NCI-H446 (cell line): Measurements from ENCODE around the gene SNRNP70.

Experiments used
- DNase-seq, 2 experiments: peaks; one replicate each; lab custom pipeline; 2025; lab: John Stamatoyannopoulos, UW

SNRNP70 gene

DNA sequence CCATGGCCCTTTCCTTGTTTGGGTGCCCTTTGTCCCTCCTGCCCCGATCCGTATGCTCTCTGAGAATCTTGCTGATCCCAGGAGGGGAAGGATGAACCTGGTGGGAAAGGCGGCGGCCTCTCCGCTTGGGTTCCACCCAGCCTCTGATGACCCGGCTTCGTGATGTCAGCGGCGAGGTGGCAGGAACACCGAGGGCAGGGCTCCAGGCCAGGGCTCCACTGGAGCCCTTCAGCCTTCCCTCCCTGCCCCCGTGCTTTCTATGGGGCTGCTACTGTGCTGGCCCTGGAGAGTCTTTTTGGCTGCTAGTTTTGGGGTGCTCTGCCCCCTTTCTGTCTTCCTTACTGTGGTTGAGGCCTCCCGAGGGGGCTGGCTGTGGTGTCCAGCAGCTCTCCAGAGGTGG lies 17.1 kb downstream of the SNRNP70 start:
- no peak for DNase-seq

- no peak for DNase-seq
Observed at GRCh38 chr19:49103331-49104085, 18.3 kb downstream of the SNRNP70 start.

DNA sequence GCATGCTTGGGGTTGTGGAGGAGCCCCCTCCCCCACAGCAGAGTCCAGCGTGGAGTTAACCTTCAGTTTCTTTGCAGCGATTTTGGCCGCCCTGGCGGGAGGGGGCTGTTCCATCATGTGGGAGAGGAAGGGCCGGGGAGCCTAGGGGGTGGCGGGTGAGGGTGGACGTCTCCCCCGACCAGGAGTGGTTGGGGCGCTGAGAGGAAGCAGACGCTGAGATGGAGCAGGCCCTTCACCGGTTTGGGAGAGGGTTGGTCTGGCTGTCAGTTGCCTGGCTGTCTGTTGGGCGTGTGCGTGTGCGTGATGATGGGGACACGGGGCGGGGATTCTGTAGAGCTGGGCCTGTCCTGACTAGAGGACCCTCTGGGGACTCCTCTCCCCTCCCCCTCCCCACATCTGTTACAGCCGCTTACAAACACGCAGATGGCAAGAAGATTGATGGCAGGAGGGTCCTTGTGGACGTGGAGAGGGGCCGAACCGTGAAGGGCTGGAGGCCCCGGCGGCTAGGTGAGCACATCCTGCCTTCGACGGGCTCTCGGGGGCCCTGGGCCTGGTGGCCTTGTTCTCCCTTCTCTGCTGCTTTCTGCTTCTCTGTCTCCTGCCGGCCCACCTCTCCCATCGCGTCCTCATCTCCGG lies 19.1 kb downstream of the SNRNP70 start:
- no peak for DNase-seq

GRCh38 chr19:49106648-49107135 lies 21.4 kb downstream of the SNRNP70 start:
- DNase-seq: no peak

DNA sequence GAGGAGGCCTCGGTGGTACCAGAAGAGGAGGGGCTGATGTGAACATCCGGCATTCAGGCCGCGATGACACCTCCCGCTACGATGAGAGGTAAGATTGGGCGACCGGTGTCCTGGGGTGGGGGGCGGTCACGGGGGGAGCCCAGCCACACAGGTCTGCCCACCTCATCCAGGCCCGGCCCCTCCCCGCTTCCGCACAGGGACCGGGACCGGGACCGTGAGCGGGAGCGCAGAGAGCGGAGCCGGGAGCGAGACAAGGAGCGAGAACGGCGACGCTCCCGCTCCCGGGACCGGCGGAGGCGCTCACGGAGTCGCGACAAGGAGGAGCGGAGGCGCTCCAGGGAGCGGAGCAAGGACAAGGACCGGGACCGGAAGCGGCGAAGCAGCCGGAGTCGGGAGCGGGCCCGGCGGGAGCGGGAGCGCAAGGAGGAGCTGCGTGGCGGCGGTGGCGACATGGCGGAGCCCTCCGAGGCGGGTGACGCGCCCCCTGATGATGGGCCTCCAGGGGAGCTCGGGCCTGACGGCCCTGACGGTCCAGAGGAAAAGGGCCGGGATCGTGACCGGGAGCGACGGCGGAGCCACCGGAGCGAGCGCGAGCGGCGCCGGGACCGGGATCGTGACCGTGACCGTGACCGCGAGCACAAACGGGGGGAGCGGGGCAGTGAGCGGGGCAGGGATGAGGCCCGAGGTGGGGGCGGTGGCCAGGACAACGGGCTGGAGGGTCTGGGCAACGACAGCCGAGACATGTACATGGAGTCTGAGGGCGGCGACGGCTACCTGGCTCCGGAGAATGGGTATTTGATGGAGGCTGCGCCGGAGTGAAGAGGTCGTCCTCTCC lies 22.6 kb downstream of the SNRNP70 start:
- no peak for DNase-seq

DNA sequence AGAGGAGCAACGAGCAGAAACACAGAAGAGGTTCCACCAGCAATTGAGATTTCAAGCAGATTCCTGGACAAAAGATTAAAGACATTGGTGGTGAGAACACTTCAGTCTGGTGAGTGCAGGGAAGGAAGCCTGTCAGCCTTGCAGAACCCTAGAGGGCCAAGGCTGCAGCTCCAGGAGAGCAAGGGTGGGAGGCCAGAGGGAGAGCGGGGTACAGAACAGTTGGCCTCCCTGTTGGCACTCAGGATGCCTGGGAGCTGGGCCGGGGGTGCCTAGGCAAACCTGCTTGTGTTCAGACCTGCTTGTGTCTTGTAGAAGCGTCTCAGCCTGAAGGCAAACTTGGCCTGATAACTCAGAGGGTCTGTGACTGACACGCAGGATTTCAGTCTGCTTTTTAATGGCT lies 23.8 kb downstream of the SNRNP70 start:
- no peak for DNase-seq

- DNase-seq: no peak
Observed at GRCh38 chr19:49109569-49110233, 24.4 kb downstream of the SNRNP70 start.

DNA sequence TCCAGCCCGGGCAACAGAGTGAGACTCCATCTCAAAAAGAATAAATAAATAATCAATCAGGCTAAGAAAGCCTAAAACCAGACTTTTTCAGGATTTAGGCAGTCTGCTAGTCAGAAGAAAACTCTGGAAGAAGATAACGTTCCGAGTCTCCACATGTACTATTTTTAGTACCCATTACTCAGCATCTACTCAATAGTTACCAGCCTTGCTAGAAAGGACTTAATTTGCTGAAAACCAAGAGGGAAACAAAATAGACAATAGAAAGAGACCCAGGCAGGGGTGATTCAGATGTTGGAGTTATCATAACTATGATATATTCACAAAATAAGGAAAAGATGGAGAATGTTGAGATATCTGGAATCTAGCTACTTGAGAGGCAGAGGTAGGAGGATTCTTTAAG lies 25.3 kb downstream of the SNRNP70 start:
- no peak for DNase-seq

GRCh38 chr19:49111218-49111998 lies 26.2 kb downstream of the SNRNP70 start:
- DNase-seq: no peak

DNA sequence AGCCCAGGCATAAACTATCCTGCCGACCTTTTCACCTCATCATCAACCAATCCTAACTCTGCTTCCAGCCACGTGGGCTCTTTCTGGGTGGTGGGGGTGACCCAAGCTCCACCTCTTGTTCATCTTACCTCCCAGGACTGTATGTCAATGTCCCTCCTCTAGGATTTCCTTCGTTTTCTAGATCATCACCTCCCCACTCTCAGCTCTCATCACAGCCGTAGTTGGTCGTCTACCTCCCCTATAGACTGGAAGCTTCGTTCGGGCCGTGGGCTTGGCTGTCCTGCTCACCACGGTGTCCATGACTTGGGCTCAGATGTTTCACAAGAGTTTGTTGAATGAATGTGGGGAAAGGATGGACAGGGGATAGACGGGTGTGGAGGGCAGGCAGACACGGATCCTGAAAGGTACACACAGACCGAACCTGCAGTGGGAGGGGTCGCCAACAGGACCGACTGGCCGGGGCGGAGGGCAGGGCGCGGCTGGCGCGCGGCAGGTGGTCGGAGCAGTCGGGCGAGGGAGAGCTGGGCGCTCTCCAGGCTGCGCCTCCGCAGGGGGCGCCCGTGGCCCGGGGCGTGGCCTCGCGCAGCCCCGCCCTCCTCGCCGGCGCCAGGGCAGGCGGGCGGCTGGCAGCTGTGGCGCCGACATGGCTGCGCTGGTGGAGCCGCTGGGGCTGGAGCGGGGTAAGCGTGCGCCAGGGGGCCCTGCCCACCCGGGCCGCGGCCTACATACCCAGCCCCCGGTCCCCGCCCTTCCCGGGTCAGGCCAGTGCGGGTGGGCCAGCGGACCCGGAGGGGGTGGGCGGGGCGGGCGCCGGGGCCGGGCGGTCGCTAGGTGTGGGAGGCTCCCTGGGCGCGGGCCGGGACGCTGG lies 28.7 kb downstream of the SNRNP70 start, which contains the start of gene LIN7B:
TSS of gene LIN7B (plus strand) at position 609 of the 868 bp plus-strand sequence. CDS start at position 644, 35 bp downstream.
- peak in 1 of 2 experiments; percentile 84 for DNase-seq

DNA sequence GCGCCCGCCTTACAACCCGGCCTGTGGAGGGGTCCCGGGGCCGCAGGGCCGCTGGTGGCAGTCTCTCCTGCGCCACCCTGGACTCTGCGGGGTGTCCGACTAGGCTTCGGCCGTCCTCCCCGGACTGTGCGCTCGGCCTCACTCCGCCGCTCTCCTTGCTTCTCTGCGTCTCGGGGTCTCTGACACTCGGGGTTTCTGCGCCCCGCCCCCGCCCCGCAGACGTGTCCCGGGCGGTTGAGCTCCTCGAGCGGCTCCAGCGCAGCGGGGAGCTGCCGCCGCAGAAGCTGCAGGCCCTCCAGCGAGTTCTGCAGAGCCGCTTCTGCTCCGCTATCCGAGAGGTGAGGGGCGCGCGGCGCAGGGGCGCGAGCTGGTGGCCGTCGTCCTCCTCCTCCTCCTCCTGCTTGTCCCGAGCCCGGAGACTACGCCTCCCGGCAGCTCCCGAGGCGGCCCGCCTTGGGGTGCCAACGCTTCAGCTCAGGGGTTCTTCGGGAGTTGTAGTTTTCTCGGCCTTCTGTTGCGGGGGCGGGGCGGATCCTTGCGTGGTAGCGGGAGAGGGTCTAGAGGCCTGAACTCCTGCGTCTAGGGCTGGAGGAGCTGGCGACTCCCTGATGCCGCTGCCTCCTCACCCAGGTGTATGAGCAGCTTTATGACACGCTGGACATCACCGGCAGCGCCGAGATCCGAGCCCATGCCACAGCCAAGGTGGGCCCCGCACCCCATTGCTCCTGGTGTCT lies 29.5 kb downstream of the SNRNP70 start:
- peak; percentile 23 to 65 for DNase-seq

DNA sequence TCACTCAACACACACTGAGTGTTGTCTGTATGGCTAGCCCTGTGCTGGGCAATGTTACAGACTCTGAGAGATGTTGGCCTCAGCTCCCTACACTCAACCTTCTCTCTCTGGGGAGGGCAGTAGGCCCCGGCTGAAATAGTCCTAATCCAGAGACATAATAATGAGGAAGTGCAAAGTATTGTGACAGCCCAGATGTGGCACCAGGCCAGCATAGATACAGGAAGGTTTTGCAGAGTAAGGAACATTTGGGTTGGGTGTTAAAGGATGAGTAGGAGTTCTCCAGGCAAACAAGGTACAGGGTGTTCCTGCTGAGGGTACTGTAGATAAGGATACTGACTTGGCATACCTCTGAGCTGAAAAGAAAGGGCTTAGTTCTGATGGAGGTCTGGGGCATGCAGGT lies 31.3 kb downstream of the SNRNP70 start:
- no peak for DNase-seq

DNA sequence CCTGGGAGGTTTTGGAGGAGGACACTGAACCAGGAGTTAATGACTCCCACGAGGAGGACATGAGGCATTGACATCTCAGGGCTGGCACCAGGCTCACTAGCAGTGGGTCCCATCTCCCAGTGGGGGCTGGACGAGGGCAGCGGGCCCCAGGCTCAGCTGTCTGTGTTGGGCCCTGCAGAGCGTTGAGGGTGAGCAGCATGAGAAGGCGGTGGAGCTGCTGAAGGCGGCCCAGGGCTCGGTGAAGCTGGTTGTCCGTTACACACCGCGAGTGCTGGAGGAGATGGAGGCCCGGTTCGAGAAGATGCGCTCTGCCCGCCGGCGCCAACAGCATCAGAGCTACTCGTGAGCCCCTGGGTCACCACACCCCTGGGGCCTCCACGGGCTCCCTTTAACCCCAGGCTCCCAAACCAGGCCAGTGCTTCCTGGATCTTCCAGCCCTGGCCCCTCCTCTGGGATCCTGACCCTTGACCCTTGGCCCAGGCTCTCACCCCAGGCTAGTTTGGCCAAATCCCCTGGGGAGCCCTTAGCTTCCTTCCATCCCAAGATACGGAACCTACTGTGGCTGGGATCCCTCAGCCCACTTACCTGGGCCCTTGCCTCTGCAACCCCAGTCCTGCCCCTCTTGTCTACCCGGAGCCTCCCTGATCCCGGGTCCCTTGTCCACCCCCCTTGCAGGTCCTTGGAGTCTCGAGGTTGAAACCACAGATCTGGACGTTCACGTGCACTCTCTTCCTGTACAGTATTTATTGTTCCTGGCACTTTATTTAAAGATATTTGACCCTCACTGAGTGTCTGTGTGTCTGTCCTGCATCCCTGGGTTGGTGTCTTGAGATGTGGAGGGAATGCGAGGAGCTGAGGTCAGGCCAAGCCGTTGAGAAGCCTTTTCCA lies 32.7 kb downstream of the SNRNP70 start:
- DNase-seq: no peak

GRCh38 chr19:49118565-49119410 lies 33.5 kb downstream of the SNRNP70 start, which contains the start of gene C19orf73:
C19orf73 (minus strand) TSS chr19:49119143; CDS start chr19:49119022, 121 bp downstream.
- DNase-seq: peak; percentile 94 to 98

- DNase-seq: peak in 1 of 2 experiments; percentile 39
Observed at GRCh38 chr19:49119411-49120324, 34.4 kb downstream of the SNRNP70 start, which contains the start of gene PPFIA3. PPFIA3 (plus strand) TSS chr19:49119544; CDS start chr19:49127874, 8,330 bp downstream.

DNA sequence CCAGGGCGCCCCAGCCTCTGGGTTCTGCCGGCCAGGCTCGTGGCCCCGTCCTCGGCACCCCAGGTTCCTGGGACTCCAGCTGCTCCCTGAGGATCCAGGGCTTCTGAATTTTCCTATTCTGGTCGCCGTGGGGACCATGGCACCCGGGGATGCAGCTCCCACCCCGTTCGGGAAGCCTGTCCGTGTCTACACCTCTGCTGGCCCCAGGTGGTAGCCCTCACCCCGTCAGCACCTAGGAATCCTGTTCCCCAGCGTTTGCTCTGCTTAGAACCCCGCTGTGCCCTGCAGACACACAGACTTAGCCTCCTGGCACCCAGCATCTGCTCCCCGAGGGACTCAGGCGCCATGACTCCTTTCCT lies 35.1 kb downstream of the SNRNP70 start:
- no peak for DNase-seq
